Heart left ventricle (tissue), 16 donors: ENCODE results near the gene EFNA5. TPM values are rescaled to one million over a fixed set of nuclear protein-coding genes. Genes with fewer than 3 reads are reported as not detected.
A peak's percentile ranks its signal among the peaks of the same experiment; 100 is the strongest.

Experiments
- ATAC-seq, 4 donors: fragments of 200-7000 bp; cut with Tn5 transposase; one replicate each; pipeline ENCODE4 v1.9.1; 2020 to 2022; ENCODE audit warnings: moderate library complexity in 4 of 4, mild to moderate bottlenecking in 3 of 4, moderate number of reproducible peaks in 1 of 4
- DNase-seq, 5 donors: peaks; one replicate each; pipeline ENCODE4 v3.0.0-alpha.2; 2020
- H3K27ac ChIP-seq, 12 donors: fragments of 200-600 bp; sonication (generic) in 4 of 12; one replicate each; pipeline versions ENCODE4 v1.5.0 to v1.8.0; 2016 to 2022; ENCODE audit warnings: mild to moderate bottlenecking in 2 of 12
- H3K27me3 ChIP-seq, 9 donors: fragments of 200-600 bp; sonication (generic) in 2 of 9; one replicate each; pipeline versions ENCODE4 v1.5.1 to v1.8.0; 2016 to 2022; ENCODE audit warnings: mild to moderate bottlenecking in 3 of 9
- H3K36me3 ChIP-seq, 9 donors: fragments of 200-600 bp; sonication (generic) in 2 of 9; one replicate each; pipeline versions ENCODE4 v1.5.0 to v1.8.0; 2018 to 2022; ENCODE audit warnings: mild to moderate bottlenecking in 2 of 9
- H3K4me1 ChIP-seq, 12 donors: fragments of 200-600 bp; sonication (generic) in 4 of 12; one replicate each; pipeline versions ENCODE4 v1.5.0 to v1.8.0; 2016 to 2022; ENCODE audit warnings: mild to moderate bottlenecking in 3 of 12
- H3K4me3 ChIP-seq, 12 donors: fragments of 200-600 bp; sonication (generic) in 4 of 12; one replicate each; pipeline versions ENCODE4 v1.5.0 to v1.8.0; 2017 to 2022; ENCODE audit warnings: mild to moderate bottlenecking in 9 of 12, moderate library complexity in 4 of 12
- H3K9me3 ChIP-seq, 12 donors: fragments of 200-600 bp; sonication (generic) in 4 of 12; one replicate each; pipeline versions ENCODE4 v1.5.0 to v1.8.0; 2016 to 2022; ENCODE audit warnings: mild to moderate bottlenecking in 1 of 12
- CTCF ChIP-seq, 12 donors: fragments of 200-600 bp; sonication (generic) in 4 of 12; IDR thresholded peaks; one replicate each; pipeline versions ENCODE4 v1.5.0 to v1.8.0; 2018 to 2022; ENCODE audit warnings: antibody characterized with exemption in 12 of 12, mild to moderate bottlenecking in 5 of 12
- POLR2A ChIP-seq, 2 donors: fragments of 450-650 bp; IDR thresholded peaks; one replicate each; pipeline ENCODE4 v1.6.1; 2017; ENCODE audit warnings: antibody characterized with exemption in 2 of 2, mild to moderate bottlenecking in 2 of 2, moderate library complexity in 2 of 2
- WGBS, 4 donors: extraction: QIAGEN DNeasy Blood & Tissue Kit in 2 of 4; methylation state at CpG; one replicate each; pipeline versions ENCODE4 v1.1.5 to v1.1.7; 2013 to 2018; 5-methylcytosine and 5-hydroxymethylcytosine counted together
- intact Hi-C, 10 donors: fragments of 100-400 bp; cut with DNase I; formaldehyde crosslinking; loops; one replicate each; pipeline versions ENCODE4 v1.11.1 to v1.14.2; 2022
- long read RNA-seq, 3 donors: library from polyadenylated mRNA; unstranded; transcript quantifications; one replicate each; pipeline ENCODE4 v2.0.0, GENCODE V29; 2020 to 2021
- polyA plus RNA-seq, 2 donors: library from polyadenylated mRNA; stranded (reverse); fragments of 200-250 nt; gene quantifications; one replicate each; pipeline ENCODE4 v1.2.3, GENCODE V29; 2013
- total RNA-seq, 9 donors: library from RNA; depleted of rRNA in 2 of 9; stranded (reverse); fragments of >200 nt in 2 of 9; fragmentation: NEBNext Ultra II Directional in 3 of 9; extraction: Animal tissue kit (Norgen Biotek cat#: 25700) in 3 of 9; gene quantifications; one replicate each; pipeline versions ENCODE4 v1.1.0 to v1.2.4, GENCODE V29; 2016 to 2023
- donor health status: ischemic (EF 13 %, LVEDD 7.1; RV severe dilation, severe dysfunction).
- donor health status: healthy with polysubstance abuse.
- donor health status: DM: no; HTN: yes; CAD: no.
- donor health status: DM: no; HTN: no; CAD: no.
- donor health status: ischemic (EF 25% LVEDD 6.9; RV normal size, moderate dysfunction).
- donor health status: ischemic (EF 25% LVEDD 5.7; RV mildly dilated, moderate dysfunction).
- donor health status: healthy.
- donor health status: DM: yes; HTN: yes; CAD: no.
- donor health status: ischemic (EF 35%, LVEDD 5.7; RV mildly dilated, moderate dysfunction).
- donor health status: nonischemic (EF 11% LVEDD 7.7; RV severe dilation, severe dysfunction).
- donor health status: DM: yes; HTN: yes; CAD: no.
- donor health status: PGD.
- donor health status: ischemic (EF 29% LVEDD 5.4; RV normal size, mild dysfunction).
- donor health status: nonischemic (EF 23%, LVEDD 6.1; RV moderate dilation, normal function).

The EFNA5 gene
- total RNA-seq = 10 to 100 TPM; 20.9 to 58.4 (median 31.0) TPM
- 10 to 100 TPM in 1 of 2 donors, 1 to 10 TPM in 1; 6.1 to 19.0 TPM for polyA plus RNA-seq
- long read RNA-seq, donor 1, partial matches to known transcripts = 0 of 1 reads
- long read RNA-seq, donor 1, other reads (novel, unspliced or antisense) = 1 of 1 reads
- long read RNA-seq, donor 2, partial matches to known transcripts = 0 of 18 reads
- long read RNA-seq, donor 2, other reads (novel, unspliced or antisense) = 18 of 18 reads
- long read RNA-seq, donor 3, full-length matches to known transcripts = 1 of 9 reads
- long read RNA-seq, donor 3, partial matches to known transcripts = 0 of 9 reads
- long read RNA-seq, donor 3, other reads (novel, unspliced or antisense) = 8 of 9 reads

- DNase-seq (peak; percentile 27 to 65 (median 44)), ATAC-seq (peak; percentile 10 to 47 (median 22))
- Histone ChIP-seq H3K27me3 (peaks cover 0 to 86% (median 19%) of the 10 kb centered on the region in 9 donors), H3K36me3 (no peaks in the 10 kb centered on the region), H3K4me3 (peak within 1 kb of the TSS; percentile 48 to 79 (median 64)), H3K27ac (peak within 1 kb of the TSS; percentile 67 to 93 (median 87)), H3K9me3 (no peaks in the 10 kb centered on the region), H3K4me1 (peaks cover 0 to 41% (median 12%) of the 10 kb centered on the region in 12 donors)
- WGBS, 4 donors = 0% methylated on average over 14 to 84 of the region's 84 CpGs
- intact Hi-C loops = loop anchor here in 9 of 10 donors (5.0 to 10.0 kb wide), 14 partner anchors 69 to 1406 kb away; no protein-coding TSS in a partner anchor
- TF ChIP-seq POLR2A (IDR thresholded peaks at IDR 0.05) (no peak), CTCF (IDR thresholded peaks at IDR 0.05) (no peak)
Measured at GRCh38 chr5:107670932-107671741, at the start of gene EFNA5. Gene EFNA5 (minus strand): TSS chr5:107670937.

GRCh38 chr5:107719034-107719606, 48.4 kb upstream of the EFNA5 start:
- H3K9me3 ChIP-seq = peaks cover 0 to 49% (median 11%) of the 10 kb centered on the region in 12 donors
- H3K4me1 ChIP-seq = no peaks in the 10 kb centered on the region
- 76 to 87% (median 79%) methylated on average over 2 to 6 of the region's 6 CpGs for whole genome bisulfite sequencing, 4 donors
- TF ChIP-seq POLR2A (IDR thresholded peaks at IDR 0.05) (no peak), CTCF (IDR thresholded peaks at IDR 0.05) (no peak)
- no peak for DNase-seq
- no peak overlapping the region for H3K4me3 ChIP-seq
- ATAC-seq = no peak
- intact Hi-C loops = no loop called here
- H3K27me3 ChIP-seq = no peaks in the 10 kb centered on the region
- H3K36me3 ChIP-seq = no peaks in the 10 kb centered on the region
- no peak overlapping the region for H3K27ac ChIP-seq

- Histone ChIP-seq H3K36me3 (no peaks in the 10 kb centered on the region), H3K27ac (no peak overlapping the region), H3K9me3 (peaks cover 0 to 42% (median 10%) of the 10 kb centered on the region in 12 donors), H3K27me3 (no peaks in the 10 kb centered on the region), H3K4me3 (no peak overlapping the region), H3K4me1 (no peaks in the 10 kb centered on the region)
- no peak for ATAC-seq
- no peak for DNase-seq
- 56 to 91% (median 80%) methylated on average over 1 of the region's 1 CpG for WGBS, 4 donors
- TF ChIP-seq CTCF (IDR thresholded peaks at IDR 0.05) (no peak), POLR2A (IDR thresholded peaks at IDR 0.05) (no peak)
- intact Hi-C loops = no loop called here
Measured at GRCh38 chr5:107717816-107718215, 47.1 kb upstream of the EFNA5 start.

- Histone ChIP-seq H3K4me3 (no peak overlapping the region), H3K27ac (no peak overlapping the region), H3K27me3 (no peaks in the 10 kb centered on the region), H3K4me1 (no peaks in the 10 kb centered on the region), H3K36me3 (no peaks in the 10 kb centered on the region), H3K9me3 (peaks cover 0 to 16% (median 0%) of the 10 kb centered on the region in 12 donors)
- no peak for TF ChIP-seq CTCF (IDR thresholded peaks at IDR 0.05)
- no peak for TF ChIP-seq POLR2A (IDR thresholded peaks at IDR 0.05)
- 72 to 80% (median 77%) methylated on average over 5 of the region's 5 CpGs for WGBS, 4 donors
- DNase-seq (no peak), ATAC-seq (no peak)
- intact Hi-C loops = no loop called here
Measured at GRCh38 chr5:107713228-107713627, 42.5 kb upstream of the EFNA5 start.
